ENCODE measurements around the gene TMED9.

DNA sequence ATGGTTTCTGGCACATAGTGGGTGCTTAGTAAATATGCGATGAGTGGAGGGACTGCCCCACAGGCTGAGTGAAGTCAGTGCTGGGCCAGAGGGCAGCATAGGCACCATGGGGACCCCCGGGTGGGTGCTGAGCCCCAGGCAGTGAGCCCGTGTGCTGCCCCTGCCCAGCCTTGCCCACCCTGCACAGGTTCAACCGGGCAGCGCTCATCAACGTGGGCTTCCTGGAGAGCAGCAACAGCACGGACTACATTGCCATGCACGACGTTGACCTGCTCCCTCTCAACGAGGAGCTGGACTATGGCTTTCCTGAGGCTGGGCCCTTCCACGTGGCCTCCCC is 15.1 kb downstream of the TMED9 start:
- TF ChIP-seq, protein P1, sequence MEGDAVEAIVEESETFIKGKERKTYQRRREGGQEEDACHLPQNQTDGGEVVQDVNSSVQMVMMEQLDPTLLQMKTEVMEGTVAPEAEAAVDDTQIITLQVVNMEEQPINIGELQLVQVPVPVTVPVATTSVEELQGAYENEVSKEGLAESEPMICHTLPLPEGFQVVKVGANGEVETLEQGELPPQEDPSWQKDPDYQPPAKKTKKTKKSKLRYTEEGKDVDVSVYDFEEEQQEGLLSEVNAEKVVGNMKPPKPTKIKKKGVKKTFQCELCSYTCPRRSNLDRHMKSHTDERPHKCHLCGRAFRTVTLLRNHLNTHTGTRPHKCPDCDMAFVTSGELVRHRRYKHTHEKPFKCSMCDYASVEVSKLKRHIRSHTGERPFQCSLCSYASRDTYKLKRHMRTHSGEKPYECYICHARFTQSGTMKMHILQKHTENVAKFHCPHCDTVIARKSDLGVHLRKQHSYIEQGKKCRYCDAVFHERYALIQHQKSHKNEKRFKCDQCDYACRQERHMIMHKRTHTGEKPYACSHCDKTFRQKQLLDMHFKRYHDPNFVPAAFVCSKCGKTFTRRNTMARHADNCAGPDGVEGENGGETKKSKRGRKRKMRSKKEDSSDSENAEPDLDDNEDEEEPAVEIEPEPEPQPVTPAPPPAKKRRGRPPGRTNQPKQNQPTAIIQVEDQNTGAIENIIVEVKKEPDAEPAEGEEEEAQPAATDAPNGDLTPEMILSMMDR (IDR thresholded peaks at IDR 0.05; ENCODE audit: insufficient read depth, low read depth, low read length): no peak
- TF ChIP-seq EZH2 (IDR thresholded peaks at IDR 0.05; ENCODE audit: insufficient read depth, low read length): no peak

All from astrocyte (in vitro differentiated cells and primary cell).